K562 (cell line): ENCODE measurements around the gene SAMD13. TPM values are rescaled to one million over a fixed set of nuclear protein-coding genes. Genes with fewer than 3 reads are reported as not detected.

Experiments
- ATAC-seq: fragments of 200-7000 bp; cut with Tn5 transposase; 3 replicates; pipeline ENCODE4 v1.9.1; 2020; ENCODE audit warnings: moderate library complexity
- BruUV-seq: library from RNA; stranded (reverse); fragments of 400-500 nt; replicated peaks from 2 replicates; lab custom pipeline; 2021; lab: Mats Ljungman, UMichigan
- CTCF ChIA-PET: fragments of 300-600 bp; formaldehyde crosslinking; extraction: SDS; loops from one replicate; lab custom pipeline; 2021; ENCODE audit warnings: low intra/inter-chr PET ratio; lab: Yijun Ruan, JAX
- POLR2A ChIA-PET: fragments of 300-600, 350-650 bp; sonication (Branson Sonifier 250); formaldehyde crosslinking; extraction: SDS; loops from one replicate; lab custom pipeline; 2021; ENCODE audit warnings: antibody characterized with exemption, inconsistent platforms; lab: Yijun Ruan, JAX
- DNase-seq, 4 experiments: peaks; one replicate each; pipeline versions ENCODE4 v3.0.0 to v3.0.0-alpha.2; 2011 to 2018; ENCODE audit warnings: low spot score in 3 of 4, mixed read lengths in 3 of 4; ENCODE audit errors: extremely low read depth in 1 of 4
- FAIRE-seq: peaks from 2 replicates; lab custom pipeline; 2011; peaks lifted over from hg19 to GRCh38; lab: Jason Lieb, UNC
- H2AFZ ChIP-seq: 2 replicates; pipeline ENCODE4 v1.6.0; 2011; ENCODE audit warnings: low read depth, low read length, control low read depth, inconsistent platforms
- H3K27ac ChIP-seq: fragments of 200-600 bp; 3 replicates; pipeline ENCODE4 v1.8.0; 2011; ENCODE audit warnings: low read depth, mild to moderate bottlenecking, control low read depth, inconsistent platforms, low read length, moderate library complexity, mixed read lengths; ENCODE audit errors: extremely low read depth
- H3K27me3 ChIP-seq, 2 experiments: fragments of 300-600 bp in 1 of 2; 2 replicates in 1 of 2; 3 replicates in 1 of 2; pipeline versions ENCODE4 v1.6.0 to v1.8.0; 2011; ENCODE audit warnings: inconsistent platforms in 2 of 2, low read length in 2 of 2, mild to moderate bottlenecking in 1 of 2, mixed read lengths in 1 of 2, moderate library complexity in 1 of 2; ENCODE audit not compliant: control insufficient read depth in 2 of 2, insufficient read depth in 2 of 2
- H3K36me3 ChIP-seq: fragments of 300-600 bp; 3 replicates; pipeline ENCODE4 v1.8.0; 2011; ENCODE audit warnings: mild to moderate bottlenecking, low read length, inconsistent platforms; ENCODE audit not compliant: control insufficient read depth, insufficient read depth
- H3K4me1 ChIP-seq, 2 experiments: fragments of 200-600 bp in 1 of 2; replicated peaks in 1 of 2; 2 replicates in 1 of 2; 3 replicates in 1 of 2; pipeline versions ENCODE4 v1.5.1 to v1.8.0; 2011; ENCODE audit warnings: inconsistent platforms in 2 of 2, low read length in 2 of 2, mild to moderate bottlenecking in 1 of 2, mixed read lengths in 1 of 2, moderate library complexity in 1 of 2; ENCODE audit not compliant: control insufficient read depth in 2 of 2, insufficient read depth in 2 of 2
- H3K4me2 ChIP-seq: 2 replicates; pipeline ENCODE4 v1.6.1; 2011; ENCODE audit warnings: low read length, control low read depth, inconsistent platforms, mixed read lengths; ENCODE audit not compliant: insufficient read depth
- H3K4me3 ChIP-seq: fragments of 200-600 bp; sonication (generic), shearing (Covaris generic); 2 replicates; pipeline ENCODE4 v1.5.1; 2016; ENCODE audit warnings: control low read depth, inconsistent platforms
- H3K79me2 ChIP-seq: fragments of 200-600 bp; 3 replicates; pipeline ENCODE4 v1.8.0; 2011; ENCODE audit warnings: low read length, inconsistent platforms; ENCODE audit not compliant: control insufficient read depth, insufficient read depth
- H3K9ac ChIP-seq, 2 experiments: 2 replicates each; pipeline versions ENCODE4 v1.6.0 to v1.6.1; 2011; ENCODE audit warnings: low read depth in 2 of 2, low read length in 2 of 2, control low read depth in 1 of 2, inconsistent platforms in 1 of 2, mild to moderate bottlenecking in 1 of 2, mixed read lengths in 1 of 2; ENCODE audit not compliant: insufficient read depth in 1 of 2
- H3K9me1 ChIP-seq: one replicate; pipeline ENCODE4 v1.6.0; 2011; ENCODE audit warnings: inconsistent platforms, mild to moderate bottlenecking, low read length, moderate library complexity; ENCODE audit not compliant: control insufficient read depth, insufficient read depth
- H3K9me3 ChIP-seq: replicated peaks from 2 replicates; pipeline ENCODE4 v1.5.1; 2011; ENCODE audit warnings: low read depth, low read length, inconsistent platforms; ENCODE audit not compliant: control insufficient read depth, insufficient read depth
- H4K20me1 ChIP-seq: replicated peaks from 2 replicates; pipeline ENCODE4 v1.6.1; 2011; ENCODE audit warnings: low read length, inconsistent platforms, mixed read lengths; ENCODE audit not compliant: control insufficient read depth, insufficient read depth
- BCOR ChIP-seq: fragments of 450-650 bp; IDR thresholded peaks from 2 replicates; pipeline ENCODE4 v1.6.1; 2016
- EZH2 ChIP-seq: IDR thresholded peaks from 2 replicates; pipeline ENCODE4 v1.6.1; 2012; ENCODE audit warnings: low read depth, mild to moderate bottlenecking, inconsistent platforms, low read length, borderline replicate concordance
- FOXA1 ChIP-seq: fragments of 450-650 bp; IDR thresholded peaks from 2 replicates; pipeline ENCODE4 v1.6.1; 2016; ENCODE audit warnings: mild to moderate bottlenecking, borderline replicate concordance
- HCFC1 ChIP-seq: IDR thresholded peaks from 2 replicates; pipeline ENCODE4 v1.6.1; 2012; ENCODE audit warnings: low read depth, low read length, improper control_type of control experiment
- KAT7 ChIP-seq: sonication (generic); formaldehyde crosslinking; IDR thresholded peaks from 2 replicates; pipeline ENCODE4 v1.8.0; 2022; ENCODE audit warnings: missing genetic modification reagents, mild to moderate bottlenecking, borderline replicate concordance
- KLF6 ChIP-seq: fragments of 250-450 bp; sonication (Bioruptor Pico); IDR thresholded peaks from 2 replicates; pipeline ENCODE4 v1.4.0; 2020; ENCODE audit warnings: mild to moderate bottlenecking, moderate library complexity, borderline replicate concordance
- MAFK ChIP-seq: IDR thresholded peaks from 2 replicates; pipeline ENCODE4 v1.6.1; 2011; ENCODE audit warnings: low read length, improper control_type of control experiment
- MED1 ChIP-seq: sonication (generic); formaldehyde crosslinking; IDR thresholded peaks from 2 replicates; pipeline ENCODE4 v1.8.1; 2023; ENCODE audit warnings: missing genetic modification reagents, borderline replicate concordance
- MTF1 ChIP-seq: fragments of 250-450 bp; sonication (Bioruptor Pico); IDR thresholded peaks from 2 replicates; pipeline ENCODE4 v1.9.0; 2021; ENCODE audit warnings: moderate library complexity, mild to moderate bottlenecking, inconsistent platforms, borderline replicate concordance
- RFX5 ChIP-seq: IDR thresholded peaks from 2 replicates; pipeline ENCODE4 v1.6.1; 2011; ENCODE audit warnings: low read depth, mild to moderate bottlenecking, improper control_type of control experiment, low read length
- TCF3 ChIP-seq: sonication (generic); formaldehyde crosslinking; IDR thresholded peaks from 2 replicates; pipeline ENCODE4 v1.4.0; 2020; ENCODE audit warnings: mild to moderate bottlenecking, missing genetic modification reagents
- ZNF124 ChIP-seq: sonication (generic); formaldehyde crosslinking; IDR thresholded peaks from 2 replicates; pipeline ENCODE4 v1.8.1; 2022; ENCODE audit warnings: missing genetic modification reagents
- ZNF232 ChIP-seq: sonication (generic); formaldehyde crosslinking; IDR thresholded peaks from 2 replicates; pipeline ENCODE4 v1.8.0; 2022; ENCODE audit warnings: mild to moderate bottlenecking, missing genetic modification reagents
- ZNF668 ChIP-seq: fragments of 250-450 bp; sonication (Bioruptor Pico); IDR thresholded peaks from 2 replicates; pipeline ENCODE4 v1.8.0; 2022; ENCODE audit warnings: mild to moderate bottlenecking, inconsistent platforms
- ZNF707 ChIP-seq: fragments of 250-450 bp; sonication (Bioruptor Pico); conservative IDR thresholded peaks from 2 replicates; pipeline ENCODE4 v1.8.0; 2022; ENCODE audit warnings: inconsistent platforms, mild to moderate bottlenecking, moderate library complexity
- WGBS: fragments of 100-300 bp; shearing (Covaris generic); methylation state at CpG from one replicate; pipeline ENCODE4 v1.1.6; 2016; ENCODE audit warnings: low coverage, mixed read lengths; ENCODE audit not compliant: insufficient coverage; ENCODE audit errors: missing lambda C conversion rate; 5-methylcytosine and 5-hydroxymethylcytosine counted together
- in situ Hi-C: fragments of 300-500 bp; cut with MboI; formaldehyde crosslinking; loops from 4 replicates; pipeline ENCODE4 v1.15.0; 2018; ENCODE audit warnings: inconsistent platforms, mixed read lengths
- intact Hi-C: fragments of 100-400 bp; cut with micrococcal nuclease; formaldehyde crosslinking; loops from 2 replicates; pipeline ENCODE4 v1.14.2; 2022
- polyA plus RNA-seq, 8 experiments: library from polyadenylated mRNA; depleted of rRNA in 4 of 8; stranded (reverse) in 5 of 8; unstranded in 3 of 8; fragments of >200 nt; fragmentation: Nextera tagmentation in 2 of 8; fragmentation: Illumina TruSeq in 1 of 8; extraction: Ambion mirVana in 2 of 8; extraction: Trizol in 1 of 8; gene quantifications; 2 replicates each; pipeline versions ENCODE4 v1.2.1 to v1.2.3, GENCODE V29; 2011 to 2014; ENCODE audit warnings: inconsistent platforms in 1 of 8, missing spikeins in 1 of 8
- total RNA-seq, 7 experiments: library from RNA; depleted of rRNA in 6 of 7; stranded (reverse); fragments of >200 nt in 6 of 7; fragmentation: Illumina TruSeq in 2 of 7; extraction: Trizol in 2 of 7; gene quantifications; 2 replicates each; pipeline versions ENCODE4 v1.2.1 to v1.2.3, GENCODE V29; 2011 to 2021; ENCODE audit warnings: low replicate concordance in 1 of 7
- TF ChIP-seq, protein P1 (sequence below): sonication (generic); formaldehyde crosslinking; IDR thresholded peaks from 2 replicates; pipeline ENCODE4 v1.8.0; 2022; ENCODE audit warnings: mild to moderate bottlenecking, missing genetic modification reagents

Gene SAMD13
- total and polyA plus RNA-seq, 9 of the 15 experiments (the other 6 are each of a cell fraction or from before 2014, with no cell fraction given), result 0.78 to 2.7 (median 1.00) TPM

DNA sequence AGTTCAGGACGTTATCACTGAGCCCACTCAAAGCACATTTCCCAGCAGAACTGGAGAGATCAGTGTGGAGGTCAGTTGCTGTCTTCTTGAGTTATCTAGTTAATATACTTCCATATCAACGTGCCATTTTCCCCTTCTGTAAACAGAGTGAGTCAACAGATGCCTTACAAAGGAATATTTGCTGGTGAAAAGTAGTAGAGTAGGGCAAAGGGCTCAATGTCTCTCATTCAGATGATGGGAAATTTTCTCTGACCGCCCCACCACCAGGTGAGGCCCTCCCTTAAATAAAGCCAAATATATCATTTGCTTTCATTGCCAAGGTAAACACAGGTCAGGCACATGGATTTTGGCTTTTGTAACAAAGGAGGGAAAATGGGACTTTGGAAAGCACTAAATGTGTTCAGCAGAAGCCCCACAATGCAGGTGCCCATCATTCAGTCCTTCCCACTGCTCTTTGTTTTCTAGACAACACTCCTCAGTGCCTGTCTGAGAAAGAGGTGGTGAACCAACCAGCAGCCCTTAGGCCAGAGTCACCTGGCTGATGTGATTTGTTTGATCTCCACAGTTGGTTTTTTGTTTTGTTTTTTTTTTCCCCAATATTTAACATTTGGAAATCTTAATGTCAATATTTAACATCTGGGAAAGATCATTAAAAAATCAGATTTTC lies 40.5 kb upstream of the SAMD13 start:
- H3K4me1 ChIP-seq, result no peaks in the 10 kb centered on the region; a peak in 1 of 5 replicates
- TF ChIP-seq TCF3 (CRISPR knock-in tag) (peak; percentile 10; the same call in 1 of the 2 replicates), MAFK (no peak)
- in situ Hi-C loops (no loop called here), intact Hi-C loops (no loop called here)
- no peak overlapping the region for H3K4me2 ChIP-seq
- H3K9me3 ChIP-seq, result no peaks in the 10 kb centered on the region
- FAIRE-seq, result no peak
- no TSS peak for BruUV-seq
- H3K36me3 ChIP-seq, result no peaks in the 10 kb centered on the region
- no peaks in the 10 kb centered on the region for H3K9me1 ChIP-seq
- CTCF ChIA-PET, result no interaction called here
- ATAC-seq, result no peak
- no peaks in the 10 kb centered on the region for H3K79me2 ChIP-seq
- WGBS, result 11% methylated on average over 3 of the region's 3 CpGs
- H3K27ac ChIP-seq, result no peak overlapping the region
- H3K9ac ChIP-seq, result no peak overlapping the region
- DNase-seq, result no peak
- H3K4me3 ChIP-seq, result no peak overlapping the region
- H2AFZ ChIP-seq, result no peak overlapping the region
- H4K20me1 ChIP-seq, result no peaks in the 10 kb centered on the region
- no peaks in the 10 kb centered on the region for H3K27me3 ChIP-seq
- POLR2A ChIA-PET, result no interaction called here

DNA sequence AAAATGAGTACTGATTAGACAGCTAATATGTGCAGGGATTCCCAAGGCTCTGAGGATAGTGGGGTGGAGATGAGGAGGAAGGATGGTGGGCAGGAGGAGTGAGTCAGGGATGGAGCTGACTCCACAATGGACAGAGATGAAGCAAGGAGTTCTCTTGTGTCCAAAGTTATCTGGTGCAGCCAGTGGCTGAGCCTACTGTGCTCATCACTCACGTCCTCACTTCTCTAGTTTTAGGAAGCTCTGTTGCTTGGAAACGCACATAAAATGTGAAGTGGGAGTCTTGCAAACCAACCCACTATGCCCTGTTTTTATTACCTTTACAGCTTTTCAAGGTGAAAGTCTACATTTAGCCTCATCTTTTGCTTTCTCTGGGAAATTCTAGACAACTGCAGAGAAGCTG lies 36.5 kb upstream of the SAMD13 start:
- Histone ChIP-seq H3K4me3 (no peak overlapping the region), H3K9me1 (no peaks in the 10 kb centered on the region), H3K36me3 (no peaks in the 10 kb centered on the region), H3K4me2 (no peak overlapping the region), H3K4me1 (no peaks in the 10 kb centered on the region; a peak in 1 of 5 replicates), H3K27me3 (no peaks in the 10 kb centered on the region), H2AFZ (no peak overlapping the region), H3K27ac (no peak overlapping the region), H4K20me1 (no peaks in the 10 kb centered on the region), H3K9me3 (no peaks in the 10 kb centered on the region), H3K9ac (no peak overlapping the region), H3K79me2 (no peaks in the 10 kb centered on the region)
- in situ Hi-C loops, result no loop called here
- ATAC-seq (no peak), FAIRE-seq (no peak), DNase-seq (no peak)
- ChIA-PET CTCF (no interaction called here), POLR2A (interaction anchor here (0.8 to 1.7 kb wide), 2 partner anchors 14 to 25 kb away, joined by 3 to 6 read pairs; no protein-coding TSS in a partner anchor)
- BruUV-seq, result no TSS peak
- WGBS, result 5% methylated on average over 2 of the region's 2 CpGs
- intact Hi-C loops, result no loop called here
- TF ChIP-seq MTF1 (CRISPR knock-in tag) (no peak), ZNF707 (CRISPR knock-in tag) (no peak), EZH2 (no peak), HCFC1 (no peak), FOXA1 (no peak), MAFK (no peak), RFX5 (no peak), ZNF232 (CRISPR knock-in tag) (no peak), KLF6 (CRISPR knock-in tag) (no peak), ZNF668 (CRISPR knock-in tag) (no peak), BCOR (no peak), KAT7 (CRISPR knock-in tag) (no peak), MED1 (CRISPR knock-in tag) (no peak), ZNF124 (CRISPR knock-in tag) (no peak)
- TF ChIP-seq, protein P1, sequence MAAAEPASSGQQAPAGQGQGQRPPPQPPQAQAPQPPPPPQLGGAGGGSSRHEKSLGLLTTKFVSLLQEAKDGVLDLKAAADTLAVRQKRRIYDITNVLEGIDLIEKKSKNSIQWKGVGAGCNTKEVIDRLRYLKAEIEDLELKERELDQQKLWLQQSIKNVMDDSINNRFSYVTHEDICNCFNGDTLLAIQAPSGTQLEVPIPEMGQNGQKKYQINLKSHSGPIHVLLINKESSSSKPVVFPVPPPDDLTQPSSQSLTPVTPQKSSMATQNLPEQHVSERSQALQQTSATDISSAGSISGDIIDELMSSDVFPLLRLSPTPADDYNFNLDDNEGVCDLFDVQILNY (CRISPR knock-in tag), result no peak
